ENCODE results near the gene SLC36A3.
A peak's percentile ranks its signal among the peaks of the same experiment; 100 is the strongest.
"Not testable (repeated sequence)": the region's sequence is repeated elsewhere in the genome, so short reads cannot be mapped to it uniquely, and the experiment has no call there.

Gene SLC36A3

DNA sequence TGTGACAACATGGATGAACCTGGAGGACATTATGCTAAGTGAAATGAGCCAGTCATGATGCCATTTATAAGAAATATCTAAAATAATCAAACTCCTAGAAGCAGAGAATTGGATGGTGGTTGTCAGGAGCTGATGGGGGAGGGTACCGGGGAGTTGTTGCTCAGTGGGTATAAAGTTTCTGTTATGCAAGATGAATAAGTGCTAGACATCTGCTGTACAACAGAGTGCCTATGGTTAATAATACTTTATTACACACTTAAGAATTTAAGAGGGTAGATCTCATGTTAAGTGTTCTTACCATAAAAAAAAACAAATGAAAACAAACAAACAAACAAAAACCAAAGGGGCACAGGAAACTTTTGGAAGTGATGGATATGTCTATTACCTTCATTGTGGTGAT, 66.7 kb downstream of the SLC36A3 start:
- no peak for DNase-seq

DNA sequence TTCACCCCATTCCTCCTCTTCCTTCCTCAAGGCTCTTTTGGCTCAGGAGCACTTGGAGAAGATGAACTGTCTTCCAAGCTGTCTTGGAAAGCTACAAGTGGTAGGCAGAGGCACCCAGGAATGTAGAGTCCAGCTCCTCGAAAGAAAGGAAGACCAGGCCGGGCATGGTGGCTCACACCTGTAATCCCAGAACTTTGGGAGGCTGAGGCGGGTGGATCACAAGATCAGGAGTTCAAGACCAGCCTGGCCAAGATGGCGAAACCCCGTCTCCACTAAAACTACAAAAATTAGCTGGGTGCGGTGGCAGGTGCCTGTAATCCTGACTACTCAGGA, 68.4 kb downstream of the SLC36A3 start:
- DNase-seq, result not testable (repeated sequence)

DNA sequence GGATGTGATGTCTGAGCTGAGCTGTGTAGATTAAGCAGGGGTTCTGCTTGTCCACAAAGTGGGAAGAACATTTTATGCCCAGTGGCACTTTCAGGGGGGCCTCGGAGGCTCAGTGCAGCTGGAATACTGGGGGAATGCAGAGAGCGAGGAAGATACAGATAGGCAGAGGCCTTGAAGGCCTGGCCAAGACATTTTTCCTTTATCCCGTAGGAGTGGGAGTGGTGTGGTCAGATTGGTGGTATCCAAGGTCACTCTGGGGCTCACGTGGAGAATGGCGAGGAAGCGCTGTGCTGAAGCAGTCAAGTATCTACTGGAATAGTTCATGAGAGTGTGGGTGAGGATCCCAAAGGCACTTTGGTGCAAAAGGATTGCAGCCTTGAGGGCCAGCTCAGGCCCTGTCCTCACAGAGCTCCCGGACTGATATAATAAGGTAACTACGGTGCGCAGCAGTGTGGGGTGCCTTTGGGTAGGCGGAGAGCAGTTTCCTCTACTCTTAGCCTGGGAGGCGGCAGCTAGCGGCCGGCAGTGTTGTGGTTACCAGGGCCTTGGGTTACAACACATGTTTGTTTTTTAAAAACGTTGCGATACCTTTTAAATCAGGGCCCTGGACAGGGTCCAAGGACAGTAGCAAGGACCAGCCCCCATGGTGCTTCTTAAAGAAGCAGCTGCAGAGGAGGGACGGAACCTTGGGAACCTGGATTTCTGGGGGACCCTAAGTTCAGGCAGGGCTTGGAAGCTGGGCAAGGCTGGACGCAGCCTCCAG, 68.9 kb downstream of the SLC36A3 start:
- DNase-seq, result peak; percentile 58 to 65

DNA sequence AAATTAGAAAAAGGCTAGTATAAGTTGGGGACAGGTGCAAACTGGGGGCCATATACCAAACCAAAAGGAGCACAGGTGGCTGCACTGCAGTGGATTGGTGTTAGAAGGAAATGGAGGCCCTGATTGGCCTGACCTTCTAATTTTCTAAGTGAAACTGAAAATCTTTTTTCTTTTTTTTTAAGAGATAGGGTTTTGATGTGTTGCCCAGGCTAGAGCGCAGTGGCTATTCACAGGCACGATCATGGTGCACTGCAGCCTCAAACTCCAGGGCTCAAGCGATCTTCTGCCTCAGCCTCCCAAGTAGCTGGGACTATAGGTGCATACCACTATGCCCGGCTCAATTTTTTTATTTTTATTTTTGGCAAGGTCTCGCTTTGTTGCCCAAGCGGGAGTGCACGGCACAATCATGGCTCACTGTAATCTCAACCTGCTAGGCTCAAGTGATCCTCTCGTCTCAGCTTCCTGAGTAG, 69.9 kb downstream of the SLC36A3 start:
- no peak for DNase-seq

DNA sequence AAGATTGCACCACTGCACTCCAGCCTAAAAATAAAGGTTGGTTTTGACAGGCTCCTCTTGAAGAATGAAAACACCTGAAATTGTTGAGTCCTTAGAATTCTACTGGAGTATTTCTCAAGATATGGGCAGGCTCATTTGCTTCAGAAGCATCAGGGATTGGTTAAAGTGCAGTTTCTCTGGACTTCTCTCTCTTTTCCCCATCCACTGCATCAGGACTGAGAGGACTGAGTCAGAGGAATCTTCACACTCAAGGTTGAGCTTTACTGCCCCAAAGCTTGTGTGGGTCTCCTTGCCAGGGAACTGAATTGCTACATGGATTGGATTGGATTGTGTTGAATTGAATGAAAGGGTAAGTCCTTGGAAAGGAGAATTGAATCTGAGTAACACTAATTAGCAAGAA, 72.2 kb downstream of the SLC36A3 start:
- DNase-seq, result no peak

DNA sequence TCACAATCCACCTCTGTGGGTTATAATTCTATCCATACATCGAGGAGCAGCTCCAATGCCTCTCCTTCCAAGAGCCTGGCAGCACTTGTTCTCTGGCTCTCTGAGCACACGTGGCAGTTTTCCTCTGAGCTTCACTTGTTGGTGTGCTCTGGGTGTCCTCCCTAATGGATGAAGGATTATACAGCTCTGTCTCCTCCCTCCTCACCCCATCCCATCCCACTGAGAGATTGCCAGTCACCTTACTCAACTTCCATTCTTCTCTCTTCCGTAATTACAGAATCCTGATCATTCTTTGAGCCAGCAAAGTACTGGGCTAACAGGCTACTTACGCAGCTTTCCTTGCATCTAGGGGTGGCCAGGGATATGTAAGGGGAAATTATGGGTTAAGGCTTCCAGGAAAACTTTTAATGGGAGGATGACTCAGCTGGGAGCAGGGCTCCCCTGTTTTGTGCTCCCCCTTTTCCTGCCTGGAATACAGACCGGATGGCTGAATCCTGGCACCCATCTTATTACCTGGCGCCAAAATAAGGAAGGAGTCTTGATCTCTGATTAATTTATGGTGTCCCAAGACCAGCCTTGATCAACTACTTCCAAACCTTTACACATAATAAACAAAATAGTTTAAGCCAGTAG, 73.4 kb downstream of the SLC36A3 start:
- DNase-seq, result no peak

DNA sequence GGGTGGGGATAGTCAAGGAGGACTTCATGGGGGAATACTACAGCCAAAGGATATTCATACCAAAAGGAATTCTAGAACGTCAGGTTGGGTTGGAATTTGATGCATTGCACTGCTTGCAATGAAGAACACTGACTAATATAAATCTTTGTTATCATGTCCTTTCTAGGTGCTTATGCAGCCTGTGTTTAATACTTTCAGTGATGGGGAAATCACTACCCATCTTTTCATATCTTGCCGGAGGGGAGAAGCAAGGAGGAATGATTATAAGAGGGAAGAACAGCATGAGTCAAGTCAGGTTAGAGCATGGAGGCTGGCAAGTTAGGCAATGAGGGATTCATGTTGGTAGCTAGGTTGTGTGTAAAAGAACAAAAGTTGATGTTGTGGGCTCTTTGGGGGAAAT, 74.6 kb downstream of the SLC36A3 start:
- DNase-seq, result no peak

DNA sequence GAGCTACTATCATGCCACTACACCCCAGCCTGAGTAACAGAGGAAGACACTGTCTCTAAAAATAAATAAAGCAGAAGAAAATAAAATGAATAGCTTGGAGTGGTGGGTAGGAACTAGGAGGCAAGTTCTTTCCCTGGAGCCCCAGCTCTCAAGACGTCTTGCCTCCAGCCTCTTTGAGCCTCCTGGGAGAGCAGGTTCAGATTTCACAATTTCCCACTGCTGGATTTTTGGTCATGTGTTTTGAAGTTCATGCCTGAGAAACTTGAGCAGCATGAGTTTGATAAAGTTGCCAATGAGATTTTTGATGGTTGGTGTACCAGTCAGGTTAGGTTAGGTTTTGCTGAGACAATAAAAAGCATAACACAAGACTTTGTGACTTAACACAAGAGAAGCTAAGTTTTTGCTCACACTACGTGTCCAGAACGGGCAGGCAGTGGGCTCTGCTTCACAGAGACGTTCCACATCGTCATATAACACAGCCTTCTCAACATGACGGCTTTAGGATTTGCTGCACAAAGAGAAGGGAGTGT, 75.6 kb downstream of the SLC36A3 start:
- DNase-seq, result no peak
